Neural progenitor cell (in vitro differentiated cells): ENCODE data around the gene TDRD10. TPM values are rescaled to one million over a fixed set of nuclear protein-coding genes. Genes with fewer than 3 reads are reported as not detected.

Experiments
- DNase-seq: peaks from one replicate; pipeline ENCODE4 v3.0.0-alpha.2; 2016; ENCODE audit warnings: low spot score
- H2AFZ ChIP-seq: fragments of 200-600 bp; sonication (generic); replicated peaks from 2 replicates; pipeline ENCODE4 v1.6.1; 2016; ENCODE audit warnings: antibody characterized with exemption
- H3F3A ChIP-seq: fragments of 200-600 bp; sonication (generic); 2 replicates; pipeline ENCODE4 v1.6.1; 2016; ENCODE audit warnings: antibody characterized with exemption, low read depth
- H3K27ac ChIP-seq: fragments of 200-600 bp; sonication (generic); 2 replicates; pipeline ENCODE4 v1.5.1; 2016; ENCODE audit warnings: mild to moderate bottlenecking
- H3K27me3 ChIP-seq: fragments of 200-600 bp; sonication (generic); 2 replicates; pipeline ENCODE4 v1.6.1; 2016; ENCODE audit warnings: mild to moderate bottlenecking, moderate library complexity
- H3K36me3 ChIP-seq: fragments of 200-600 bp; sonication (generic); 2 replicates; pipeline ENCODE4 v1.5.1; 2016
- H3K4me1 ChIP-seq: fragments of 200-600 bp; sonication (generic); 2 replicates; pipeline ENCODE4 v1.6.1; 2016; ENCODE audit warnings: mixed run types
- H3K4me2 ChIP-seq: fragments of 200-600 bp; sonication (generic); 2 replicates; pipeline ENCODE4 v1.6.1; 2016
- H3K4me3 ChIP-seq: fragments of 200-600 bp; sonication (generic); 2 replicates; pipeline ENCODE4 v1.5.1; 2016
- H3K79me2 ChIP-seq: fragments of 200-600 bp; sonication (generic); 2 replicates; pipeline ENCODE4 v1.6.1; 2016; ENCODE audit warnings: low read depth
- H3K9ac ChIP-seq: fragments of 200-600 bp; sonication (generic); 2 replicates; pipeline ENCODE4 v1.6.1; 2016
- H3K9me3 ChIP-seq: fragments of 200-600 bp; sonication (generic); 2 replicates; pipeline ENCODE4 v1.5.1; 2016; ENCODE audit warnings: low read depth
- H4K20me1 ChIP-seq: fragments of 200-600 bp; sonication (generic); 2 replicates; pipeline ENCODE4 v1.6.1; 2016; ENCODE audit warnings: low read depth
- H3K27ac Mint-ChIP-seq: 3 replicates; pipeline ENCODE4 v1.8.0; 2021; ENCODE audit warnings: mixed read lengths
- H3K27me3 Mint-ChIP-seq: 2 replicates; pipeline ENCODE4 v1.8.0; 2022; ENCODE audit warnings: low read depth, mild to moderate bottlenecking, inconsistent platforms, moderate library complexity, mixed read lengths; ENCODE audit not compliant: insufficient read depth
- H3K36me3 Mint-ChIP-seq: 3 replicates; pipeline ENCODE4 v1.8.0; 2021; ENCODE audit warnings: mixed read lengths
- H3K4me1 Mint-ChIP-seq: 3 replicates; pipeline ENCODE4 v1.8.0; 2021; ENCODE audit warnings: mixed read lengths
- H3K4me3 Mint-ChIP-seq: 3 replicates; pipeline ENCODE4 v1.8.0; 2021; ENCODE audit warnings: mild to moderate bottlenecking, moderate library complexity, mixed read lengths
- H3K9me3 Mint-ChIP-seq: 3 replicates; pipeline ENCODE4 v1.8.0; 2020; ENCODE audit warnings: mixed read lengths
- EZH2 ChIP-seq: fragments of 200-600 bp; sonication (generic); IDR thresholded peaks from 2 replicates; pipeline ENCODE4 v1.6.1; 2017; ENCODE audit warnings: antibody characterized with exemption, mild to moderate bottlenecking, moderate library complexity
- EZH2phosphoT487 ChIP-seq: fragments of 200-600 bp; sonication (generic); IDR thresholded peaks from 2 replicates; pipeline ENCODE4 v1.6.1; 2017; ENCODE audit warnings: antibody characterized with exemption
- total RNA-seq: library from RNA; depleted of rRNA; stranded (reverse); fragments of >200 nt; gene quantifications from 2 replicates; pipeline ENCODE4 v1.2.3, GENCODE V29; 2015; ENCODE audit warnings: low replicate concordance
- TF ChIP-seq, protein P1 (sequence below): fragments of 200-600 bp; sonication (generic); IDR thresholded peaks from 2 replicates; pipeline ENCODE4 v1.5.1; 2017; ENCODE audit warnings: antibody characterized with exemption, mild to moderate bottlenecking

Gene TDRD10
- total RNA-seq, 1 donor from 2014 or later, result not detected

DNA sequence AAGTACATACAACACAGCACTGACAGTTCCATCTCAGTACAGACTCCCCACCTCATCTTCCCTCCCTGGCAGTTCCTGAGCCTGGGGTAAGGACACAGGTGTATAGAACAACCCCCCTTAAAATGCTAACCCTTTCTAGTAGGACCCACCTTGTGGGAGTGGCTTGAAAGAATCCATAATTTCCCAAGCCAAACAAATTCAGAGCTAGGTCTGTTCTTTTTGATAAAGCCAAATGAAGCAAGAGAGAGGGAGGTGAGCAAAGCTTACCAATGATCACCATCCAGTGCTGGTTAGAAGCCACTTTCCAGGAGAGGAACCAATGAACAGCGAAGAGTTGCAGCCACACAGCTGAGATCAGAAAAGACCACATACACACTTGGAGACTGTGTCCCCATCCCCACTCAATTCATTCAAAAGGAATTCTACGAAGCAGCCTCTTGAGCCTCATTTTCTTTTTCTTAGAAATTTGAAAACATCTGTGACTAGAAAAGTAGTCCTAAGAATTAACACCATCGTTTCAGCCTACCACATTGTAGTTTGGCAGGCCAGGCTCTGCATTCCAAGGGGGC is 47.3 kb downstream of the TDRD10 start:
- TF ChIP-seq EZH2phosphoT487 (no peak), EZH2 (no peak)
- TF ChIP-seq, protein P1, sequence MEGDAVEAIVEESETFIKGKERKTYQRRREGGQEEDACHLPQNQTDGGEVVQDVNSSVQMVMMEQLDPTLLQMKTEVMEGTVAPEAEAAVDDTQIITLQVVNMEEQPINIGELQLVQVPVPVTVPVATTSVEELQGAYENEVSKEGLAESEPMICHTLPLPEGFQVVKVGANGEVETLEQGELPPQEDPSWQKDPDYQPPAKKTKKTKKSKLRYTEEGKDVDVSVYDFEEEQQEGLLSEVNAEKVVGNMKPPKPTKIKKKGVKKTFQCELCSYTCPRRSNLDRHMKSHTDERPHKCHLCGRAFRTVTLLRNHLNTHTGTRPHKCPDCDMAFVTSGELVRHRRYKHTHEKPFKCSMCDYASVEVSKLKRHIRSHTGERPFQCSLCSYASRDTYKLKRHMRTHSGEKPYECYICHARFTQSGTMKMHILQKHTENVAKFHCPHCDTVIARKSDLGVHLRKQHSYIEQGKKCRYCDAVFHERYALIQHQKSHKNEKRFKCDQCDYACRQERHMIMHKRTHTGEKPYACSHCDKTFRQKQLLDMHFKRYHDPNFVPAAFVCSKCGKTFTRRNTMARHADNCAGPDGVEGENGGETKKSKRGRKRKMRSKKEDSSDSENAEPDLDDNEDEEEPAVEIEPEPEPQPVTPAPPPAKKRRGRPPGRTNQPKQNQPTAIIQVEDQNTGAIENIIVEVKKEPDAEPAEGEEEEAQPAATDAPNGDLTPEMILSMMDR, result no peak
- H3K4me3 Mint-ChIP-seq, result no peak overlapping the region
- H3K9me3 ChIP-seq, result no peaks in the 10 kb centered on the region
- peaks cover 6% of the 10 kb centered on the region for H3K36me3 ChIP-seq
- no peaks in the 10 kb centered on the region for H3K4me1 ChIP-seq
- H3K4me3 ChIP-seq, result no peak overlapping the region
- H3K79me2 ChIP-seq, result no peaks in the 10 kb centered on the region
- peaks cover 21% of the 10 kb centered on the region for H3K36me3 Mint-ChIP-seq
- no peak for DNase-seq
- H3K27ac ChIP-seq, result no peak overlapping the region
- H3K27me3 Mint-ChIP-seq, result peaks cover 2% of the 10 kb centered on the region
- no peak overlapping the region for H3K9ac ChIP-seq
- no peaks in the 10 kb centered on the region for H3K9me3 Mint-ChIP-seq
- H2AFZ ChIP-seq, result no peak overlapping the region
- no peak overlapping the region for H3K4me2 ChIP-seq
- no peaks in the 10 kb centered on the region for H3K27me3 ChIP-seq
- peaks cover 14% of the 10 kb centered on the region for H3F3A ChIP-seq
- H3K27ac Mint-ChIP-seq, result no peak overlapping the region
- H3K4me1 Mint-ChIP-seq, result no peaks in the 10 kb centered on the region
- peaks cover 21% of the 10 kb centered on the region for H4K20me1 ChIP-seq

- peaks cover 13% of the 10 kb centered on the region for H3K36me3 ChIP-seq
- H3K9me3 ChIP-seq, result no peaks in the 10 kb centered on the region
- Mint-ChIP-seq H3K36me3 (peaks cover 28% of the 10 kb centered on the region), H3K4me3 (no peak overlapping the region), H3K9me3 (no peaks in the 10 kb centered on the region), H3K4me1 (no peaks in the 10 kb centered on the region), H3K27ac (no peak overlapping the region), H3K27me3 (peaks cover 2% of the 10 kb centered on the region)
- no peak overlapping the region for H3K4me2 ChIP-seq
- H4K20me1 ChIP-seq, result peaks cover 23% of the 10 kb centered on the region
- no peak for DNase-seq
- H3K27ac ChIP-seq, result no peak overlapping the region
- TF ChIP-seq EZH2phosphoT487, result no peak
- TF ChIP-seq, protein P1, result no peak
- TF ChIP-seq EZH2, result no peak
- H3K79me2 ChIP-seq, result peaks cover 2% of the 10 kb centered on the region
- no peak overlapping the region for H3K4me3 ChIP-seq
- peaks cover 14% of the 10 kb centered on the region for H3F3A ChIP-seq
- no peaks in the 10 kb centered on the region for H3K4me1 ChIP-seq
- H3K9ac ChIP-seq, result no peak overlapping the region
- no peak overlapping the region for H2AFZ ChIP-seq
- H3K27me3 ChIP-seq, result no peaks in the 10 kb centered on the region
These were observed 48.1 kb downstream of the TDRD10 start for GRCh38 chr1:154550070-154550469.

DNA sequence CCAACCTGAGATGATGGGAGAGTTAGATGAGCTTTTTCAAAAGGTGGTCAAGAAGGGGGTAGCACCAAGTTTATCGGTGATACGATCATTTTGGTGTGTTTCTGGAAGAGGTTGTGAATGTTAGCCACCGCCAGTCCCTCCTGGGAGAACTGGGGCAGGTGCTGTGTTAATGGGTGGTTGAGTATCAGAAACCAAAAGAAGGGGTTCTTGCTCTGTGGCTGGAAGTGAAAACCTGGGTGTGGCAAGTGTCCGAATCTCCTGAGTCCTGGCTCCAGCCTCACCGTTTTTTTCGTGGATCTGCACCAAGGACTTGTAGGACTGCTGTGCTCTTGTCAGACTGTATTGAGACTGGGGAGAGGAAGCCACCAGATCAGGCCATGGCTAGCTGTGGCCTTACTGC is 48.6 kb downstream of the TDRD10 start:
- no peaks in the 10 kb centered on the region for H3K9me3 ChIP-seq
- H3K27ac ChIP-seq, result no peak overlapping the region
- peaks cover 2% of the 10 kb centered on the region for H3K27me3 Mint-ChIP-seq
- DNase-seq, result no peak
- TF ChIP-seq EZH2, result no peak
- TF ChIP-seq EZH2phosphoT487, result no peak
- TF ChIP-seq, protein P1, result no peak
- H3K27me3 ChIP-seq, result no peaks in the 10 kb centered on the region
- peaks cover 29% of the 10 kb centered on the region for H4K20me1 ChIP-seq
- no peak overlapping the region for H3K4me3 ChIP-seq
- no peak overlapping the region for H3K4me3 Mint-ChIP-seq
- no peak overlapping the region for H3K27ac Mint-ChIP-seq
- H3F3A ChIP-seq, result peaks cover 14% of the 10 kb centered on the region
- H3K79me2 ChIP-seq, result peaks cover 8% of the 10 kb centered on the region
- peaks cover 1% of the 10 kb centered on the region for H3K4me1 Mint-ChIP-seq
- no peaks in the 10 kb centered on the region for H3K4me1 ChIP-seq
- H3K9me3 Mint-ChIP-seq, result no peaks in the 10 kb centered on the region
- H2AFZ ChIP-seq, result no peak overlapping the region
- peaks cover 34% of the 10 kb centered on the region for H3K36me3 Mint-ChIP-seq
- H3K4me2 ChIP-seq, result no peak overlapping the region
- H3K9ac ChIP-seq, result no peak overlapping the region
- H3K36me3 ChIP-seq, result peaks cover 16% of the 10 kb centered on the region
